SU-DHL-6 (cell line): ENCODE data around the gene CCDC187.

Experiments used
- H2AFZ ChIP-seq: fragments of 200-600 bp; sonication (generic); 2 replicates; pipeline ENCODE4 v1.6.1; 2014; ENCODE audit warnings: low read depth, mild to moderate bottlenecking, moderate library complexity, mixed read lengths, antibody characterized with exemption, low read length; ENCODE audit not compliant: severe bottlenecking
- H3F3A ChIP-seq: fragments of 200-600 bp; shearing (Covaris generic); 2 replicates; pipeline ENCODE4 v1.6.0; 2016; ENCODE audit warnings: antibody characterized with exemption, mild to moderate bottlenecking; ENCODE audit not compliant: insufficient read depth
- H3K27ac ChIP-seq: fragments of 200-600 bp; sonication (generic); 2 replicates; pipeline ENCODE4 v1.5.1; 2016; ENCODE audit warnings: low read depth, mild to moderate bottlenecking, low read length, moderate library complexity, mixed read lengths
- H3K27me3 ChIP-seq: fragments of 200-600 bp; sonication (generic), shearing (Covaris generic); 2 replicates; pipeline ENCODE4 v1.6.0; 2014; ENCODE audit warnings: mild to moderate bottlenecking, low read length
- H3K36me3 ChIP-seq: fragments of 200-600 bp; sonication (generic); 2 replicates; pipeline ENCODE4 v1.6.1; 2014; ENCODE audit warnings: mild to moderate bottlenecking, low read length, mixed read lengths
- H3K4me2 ChIP-seq: fragments of 300-600, 200-600 bp; shearing (Covaris generic), sonication (generic); 2 replicates; pipeline ENCODE4 v1.6.0; 2014; ENCODE audit warnings: low read length, low read depth, mild to moderate bottlenecking; ENCODE audit not compliant: poor library complexity, severe bottlenecking
- H3K4me3 ChIP-seq: fragments of 200-600 bp; sonication (generic); 2 replicates; pipeline ENCODE4 v1.5.1; 2014; ENCODE audit warnings: antibody characterized with exemption, low read length, mild to moderate bottlenecking, mixed read lengths; ENCODE audit not compliant: insufficient read depth, poor library complexity, severe bottlenecking
- H3K79me2 ChIP-seq: fragments of 200-600 bp; sonication (generic); 2 replicates; pipeline ENCODE4 v1.6.1; 2014; ENCODE audit warnings: mild to moderate bottlenecking, low read length, moderate library complexity; ENCODE audit not compliant: insufficient read depth
- H3K9ac ChIP-seq: fragments of 200-600 bp; sonication (generic); 2 replicates; pipeline ENCODE4 v1.7.0; 2014; ENCODE audit warnings: mild to moderate bottlenecking, low read length
- H3K9me2 ChIP-seq: fragments of 200-600 bp; sonication (generic); replicated peaks from 2 replicates; pipeline ENCODE4 v1.6.1; 2014; ENCODE audit warnings: low read length; ENCODE audit not compliant: insufficient read depth
- H3K9me3 ChIP-seq: fragments of 200-600 bp; sonication (generic); 2 replicates; pipeline ENCODE4 v1.6.1; 2014; ENCODE audit warnings: low read length, mixed read lengths; ENCODE audit not compliant: insufficient read depth
- H4K20me1 ChIP-seq: fragments of 200-600 bp; sonication (generic); 2 replicates; pipeline ENCODE4 v1.6.1; 2014; ENCODE audit warnings: low read depth, mild to moderate bottlenecking, antibody characterized with exemption, low read length, moderate library complexity, mixed read lengths
- CTCF ChIP-seq: fragments of 200-600 bp; sonication (generic); IDR thresholded peaks from one replicate; pipeline ENCODE4 v1.5.1; 2017; ENCODE audit warnings: antibody characterized with exemption, mild to moderate bottlenecking, low read length, moderate library complexity; ENCODE audit not compliant: insufficient read depth, poor library complexity, severe bottlenecking
- EZH2phosphoT487 ChIP-seq: fragments of 200-600 bp; sonication (generic), shearing (Covaris generic); conservative IDR thresholded peaks from 2 replicates; pipeline ENCODE4 v1.6.1; 2018; ENCODE audit warnings: mild to moderate bottlenecking, antibody characterized with exemption, low read length, moderate library complexity, mixed read lengths

Gene CCDC187

GRCh38 chr9:136262671-136263178 lies 41.2 kb downstream of the CCDC187 start:
- Histone ChIP-seq H3K27me3 (no peaks in the 10 kb centered on the region), H3F3A (no peaks in the 10 kb centered on the region), H3K4me3 (no peak overlapping the region), H2AFZ (no peak overlapping the region), H3K27ac (no peak overlapping the region), H3K9me3 (no peaks in the 10 kb centered on the region), H3K79me2 (no peaks in the 10 kb centered on the region), H3K36me3 (no peaks in the 10 kb centered on the region), H3K9ac (no peak overlapping the region), H4K20me1 (no peaks in the 10 kb centered on the region), H3K9me2 (no peaks in the 10 kb centered on the region), H3K4me2 (no peak overlapping the region)
- TF ChIP-seq CTCF: no peak
- no peak for TF ChIP-seq EZH2phosphoT487

- H3K9ac ChIP-seq: no peak overlapping the region
- H3K4me3 ChIP-seq: no peak overlapping the region
- no peaks in the 10 kb centered on the region for H3K9me3 ChIP-seq
- H4K20me1 ChIP-seq: no peaks in the 10 kb centered on the region
- H2AFZ ChIP-seq: no peak overlapping the region
- TF ChIP-seq CTCF (no peak), EZH2phosphoT487 (no peak)
- no peaks in the 10 kb centered on the region for H3K9me2 ChIP-seq
- H3K4me2 ChIP-seq: no peak overlapping the region
- no peaks in the 10 kb centered on the region for H3F3A ChIP-seq
- H3K27ac ChIP-seq: no peak overlapping the region
- H3K27me3 ChIP-seq: no peaks in the 10 kb centered on the region
- no peaks in the 10 kb centered on the region for H3K79me2 ChIP-seq
- no peaks in the 10 kb centered on the region for H3K36me3 ChIP-seq
Measured at GRCh38 chr9:136261686-136262430, 42.0 kb downstream of the CCDC187 start.

- Histone ChIP-seq H3K27me3 (no peaks in the 10 kb centered on the region), H3K9me2 (no peaks in the 10 kb centered on the region), H3K9ac (no peak overlapping the region), H3K4me2 (no peak overlapping the region), H3K27ac (no peak overlapping the region), H3K36me3 (no peaks in the 10 kb centered on the region), H3K4me3 (no peak overlapping the region), H3F3A (no peaks in the 10 kb centered on the region), H2AFZ (no peak overlapping the region), H3K9me3 (no peaks in the 10 kb centered on the region), H4K20me1 (no peaks in the 10 kb centered on the region), H3K79me2 (no peaks in the 10 kb centered on the region)
- TF ChIP-seq CTCF: no peak
- no peak for TF ChIP-seq EZH2phosphoT487
Measured at GRCh38 chr9:136260936-136261472, 42.9 kb downstream of the CCDC187 start.
